HG02938 (cell line): ENCODE results near the gene SYT2.

Experiments used
- ATAC-seq: cut with Tn5 transposase; IDR thresholded peaks from one replicate; pipeline ENCODE4 v1.9.1; 2021; ENCODE audit warnings: mild to moderate bottlenecking, moderate library complexity; ENCODE audit not compliant: unreplicated experiment

SYT2 gene

GRCh38 chr1:202706851-202707250, 3.4 kb downstream of the SYT2 start:
- ATAC-seq: no peak

- ATAC-seq: no peak
These were observed 5.7 kb downstream of the SYT2 start for GRCh38 chr1:202704601-202705000.

GRCh38 chr1:202703191-202703590, 7.1 kb downstream of the SYT2 start:
- ATAC-seq: no peak

GRCh38 chr1:202702088-202702487, 8.2 kb downstream of the SYT2 start:
- ATAC-seq: no peak

- no peak for ATAC-seq
These were observed 9.1 kb downstream of the SYT2 start for GRCh38 chr1:202701200-202701599.

GRCh38 chr1:202700061-202700460, 10.2 kb downstream of the SYT2 start:
- no peak for ATAC-seq

- no peak for ATAC-seq
These were observed 12.0 kb downstream of the SYT2 start for GRCh38 chr1:202698276-202698675.

GRCh38 chr1:202697038-202697437, 13.2 kb downstream of the SYT2 start:
- no peak for ATAC-seq

- no peak for ATAC-seq
These were observed 15.9 kb downstream of the SYT2 start for GRCh38 chr1:202694314-202694713.

- ATAC-seq: no peak
These were observed 17.2 kb downstream of the SYT2 start for GRCh38 chr1:202692959-202693555.

- ATAC-seq: no peak
These were observed 18.4 kb downstream of the SYT2 start for GRCh38 chr1:202691816-202692215.

- ATAC-seq: no peak
These were observed 20.5 kb downstream of the SYT2 start for GRCh38 chr1:202689493-202690342.

- no peak for ATAC-seq
These were observed 21.2 kb downstream of the SYT2 start for GRCh38 chr1:202689082-202689481.

GRCh38 chr1:202688401-202688800, 21.9 kb downstream of the SYT2 start:
- no peak for ATAC-seq

- ATAC-seq: no peak
These were observed 22.5 kb downstream of the SYT2 start for GRCh38 chr1:202687798-202688197.

- ATAC-seq: no peak
These were observed 22.9 kb downstream of the SYT2 start for GRCh38 chr1:202687370-202687769.

GRCh38 chr1:202685641-202686040, 24.6 kb downstream of the SYT2 start:
- no peak for ATAC-seq

GRCh38 chr1:202684716-202685115, 25.5 kb downstream of the SYT2 start:
- no peak for ATAC-seq

GRCh38 chr1:202683029-202683428, 27.2 kb downstream of the SYT2 start:
- ATAC-seq: no peak

GRCh38 chr1:202682477-202682876, 27.8 kb downstream of the SYT2 start:
- ATAC-seq: no peak

- no peak for ATAC-seq
These were observed 28.4 kb downstream of the SYT2 start for GRCh38 chr1:202681736-202682420.
